ENCODE data around the gene VWA1.
"Not testable (repeated sequence)": the region's sequence is repeated elsewhere in the genome, so short reads cannot be mapped to it uniquely, and the experiment has no call there.

VWA1 gene

DNA sequence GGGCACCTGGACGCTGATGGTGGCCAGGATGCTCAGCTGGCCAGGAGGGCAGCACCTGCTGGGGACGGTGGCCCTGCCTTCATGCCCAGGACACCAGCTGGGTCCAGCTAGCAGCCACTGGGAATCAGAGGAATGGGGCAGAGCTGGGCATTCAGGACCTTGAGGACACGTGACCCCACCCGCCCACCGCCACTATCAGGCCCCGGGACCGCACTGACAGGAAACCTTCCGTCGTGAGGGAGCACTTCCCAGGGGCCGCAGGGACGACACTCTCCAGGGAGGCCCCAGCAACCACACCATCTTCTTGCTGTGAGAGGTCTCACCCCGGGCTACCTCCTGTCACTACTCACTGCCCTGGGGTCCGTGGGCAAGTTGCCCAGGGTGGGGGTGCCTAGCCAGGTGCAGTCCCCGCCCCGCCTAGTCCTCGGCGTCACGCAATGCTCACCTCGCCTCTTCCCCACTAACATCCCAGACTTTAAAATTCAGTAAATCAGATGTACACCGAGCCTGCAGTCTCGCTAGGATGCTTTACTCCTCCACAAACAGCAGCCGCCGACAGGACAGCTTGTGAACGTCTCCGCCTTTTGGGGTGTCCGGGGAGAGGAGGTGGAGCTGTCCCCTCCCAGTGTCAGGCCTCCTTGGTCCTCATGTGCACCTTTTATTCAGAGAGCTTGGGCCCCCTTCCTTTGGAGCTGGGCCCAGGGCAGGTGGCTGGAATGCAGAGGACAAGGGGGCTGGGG, 4.9 kb downstream of the VWA1 start:
- DNase-seq (ENCODE audit: low spot score) = no peak
- TF ChIP-seq, protein P1, sequence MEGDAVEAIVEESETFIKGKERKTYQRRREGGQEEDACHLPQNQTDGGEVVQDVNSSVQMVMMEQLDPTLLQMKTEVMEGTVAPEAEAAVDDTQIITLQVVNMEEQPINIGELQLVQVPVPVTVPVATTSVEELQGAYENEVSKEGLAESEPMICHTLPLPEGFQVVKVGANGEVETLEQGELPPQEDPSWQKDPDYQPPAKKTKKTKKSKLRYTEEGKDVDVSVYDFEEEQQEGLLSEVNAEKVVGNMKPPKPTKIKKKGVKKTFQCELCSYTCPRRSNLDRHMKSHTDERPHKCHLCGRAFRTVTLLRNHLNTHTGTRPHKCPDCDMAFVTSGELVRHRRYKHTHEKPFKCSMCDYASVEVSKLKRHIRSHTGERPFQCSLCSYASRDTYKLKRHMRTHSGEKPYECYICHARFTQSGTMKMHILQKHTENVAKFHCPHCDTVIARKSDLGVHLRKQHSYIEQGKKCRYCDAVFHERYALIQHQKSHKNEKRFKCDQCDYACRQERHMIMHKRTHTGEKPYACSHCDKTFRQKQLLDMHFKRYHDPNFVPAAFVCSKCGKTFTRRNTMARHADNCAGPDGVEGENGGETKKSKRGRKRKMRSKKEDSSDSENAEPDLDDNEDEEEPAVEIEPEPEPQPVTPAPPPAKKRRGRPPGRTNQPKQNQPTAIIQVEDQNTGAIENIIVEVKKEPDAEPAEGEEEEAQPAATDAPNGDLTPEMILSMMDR (IDR thresholded peaks at IDR 0.05) = no peak
- H3K4me3 ChIP-seq = no peak overlapping the region
- no peak overlapping the region for H3K27ac ChIP-seq

DNA sequence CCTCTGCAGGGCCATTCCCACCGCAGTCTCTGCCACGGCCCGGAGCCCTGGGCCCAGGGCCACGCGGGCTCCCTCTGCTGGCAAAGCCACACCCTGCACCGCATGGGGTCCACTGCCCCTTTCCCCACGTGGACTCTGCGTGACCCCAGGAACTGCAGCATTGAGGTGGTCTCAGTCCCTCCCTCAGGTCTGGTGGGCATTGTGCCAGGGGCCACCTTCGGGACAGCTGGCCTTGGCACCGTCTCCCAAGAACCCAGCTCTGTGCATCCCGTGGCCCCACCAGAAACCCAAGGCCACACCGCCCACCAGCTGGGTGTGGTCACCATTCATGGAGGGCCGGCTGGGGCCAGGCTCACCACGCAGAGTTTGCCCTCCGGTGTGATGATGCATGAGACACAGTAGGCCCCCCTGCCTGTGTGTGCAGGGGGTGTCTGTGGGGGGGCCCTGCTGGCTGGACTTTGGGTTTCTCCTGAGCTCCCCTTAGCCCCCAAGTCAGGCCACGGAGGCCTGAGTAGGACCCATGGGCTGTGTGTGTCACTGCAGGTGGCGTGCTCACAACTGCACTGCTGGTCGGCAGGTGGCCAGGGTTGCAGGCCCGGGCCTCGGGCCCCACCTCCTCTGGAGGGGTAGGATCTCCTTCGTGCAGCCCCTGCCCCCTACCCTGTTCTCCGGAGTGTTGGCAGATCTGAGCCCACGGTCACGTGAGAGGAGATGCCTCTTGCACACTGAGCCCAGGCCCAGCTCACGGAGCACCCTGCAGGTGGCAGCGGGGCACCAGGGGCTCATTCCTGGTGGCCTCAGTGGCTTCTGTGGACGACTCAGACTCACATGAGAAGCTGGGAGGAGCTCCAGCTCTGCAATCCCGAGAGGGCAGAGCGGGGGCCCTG, 5.8 kb downstream of the VWA1 start:
- H3K27ac ChIP-seq = no peak overlapping the region
- H3K4me3 ChIP-seq = no peak overlapping the region
- TF ChIP-seq, protein P1 (IDR thresholded peaks at IDR 0.05) = peak; percentile 81
- no peak for DNase-seq (ENCODE audit: low spot score)

DNA sequence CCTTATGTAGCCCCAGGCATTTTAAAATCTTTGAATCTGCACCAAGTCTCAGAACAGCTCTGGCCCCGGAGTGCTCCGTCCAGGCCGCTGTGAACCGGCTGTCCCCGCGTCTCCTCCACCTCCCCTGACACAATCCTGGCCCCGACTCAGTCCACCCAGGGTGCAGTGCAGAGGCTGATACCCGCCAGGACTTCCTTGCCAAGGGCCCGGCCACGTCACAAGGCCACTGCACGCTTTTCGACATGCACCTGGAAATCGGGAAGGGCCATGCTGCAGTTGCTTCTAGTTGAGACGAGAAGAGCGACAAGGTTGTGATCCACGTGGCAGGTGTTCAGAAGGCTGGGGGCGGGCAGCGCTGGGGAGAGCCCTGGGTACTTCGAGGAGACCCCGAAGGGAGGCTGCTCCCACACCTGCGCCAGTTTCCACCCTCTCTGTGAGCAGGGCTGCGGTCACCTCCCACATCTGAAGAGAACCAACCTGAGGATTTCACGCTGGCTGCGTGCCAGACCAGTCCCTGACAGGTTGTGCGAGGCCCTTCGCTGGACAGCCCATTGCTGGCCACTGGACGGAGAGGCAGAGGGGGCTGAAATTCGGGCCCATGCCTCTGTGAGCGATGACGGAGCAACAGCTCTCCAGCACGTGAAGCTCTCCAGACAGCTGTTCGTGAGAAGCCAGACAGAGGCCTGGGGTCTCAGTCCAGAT, 6.7 kb downstream of the VWA1 start:
- Histone ChIP-seq H3K4me3 (no peak overlapping the region), H3K27ac (no peak overlapping the region)
- TF ChIP-seq, protein P1 (IDR thresholded peaks at IDR 0.05) = no peak
- no peak for DNase-seq (ENCODE audit: low spot score)

DNA sequence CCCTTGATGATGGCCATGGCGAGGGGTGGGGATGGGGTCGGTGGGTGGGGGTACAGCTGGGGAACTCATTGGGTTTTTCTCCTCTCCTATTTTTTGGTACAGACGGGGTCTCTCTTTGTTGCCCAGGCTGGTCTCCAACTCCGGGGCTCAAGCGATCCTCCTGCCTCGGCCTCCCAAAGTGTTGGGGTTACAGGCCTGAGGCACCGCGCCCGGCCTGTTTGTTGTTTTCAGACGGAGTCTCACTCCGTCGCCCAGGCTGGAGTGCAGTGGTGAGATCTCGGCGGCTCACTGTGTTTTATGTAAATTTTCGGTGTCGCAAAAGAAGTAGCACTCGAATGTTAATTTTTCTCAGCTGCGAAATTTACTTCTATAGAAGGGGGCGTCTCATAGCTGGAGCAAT, 11.1 kb downstream of the VWA1 start:
- not testable (repeated sequence) for DNase-seq (ENCODE audit: low spot score); H3K4me3 ChIP-seq; H3K27ac ChIP-seq

DNA sequence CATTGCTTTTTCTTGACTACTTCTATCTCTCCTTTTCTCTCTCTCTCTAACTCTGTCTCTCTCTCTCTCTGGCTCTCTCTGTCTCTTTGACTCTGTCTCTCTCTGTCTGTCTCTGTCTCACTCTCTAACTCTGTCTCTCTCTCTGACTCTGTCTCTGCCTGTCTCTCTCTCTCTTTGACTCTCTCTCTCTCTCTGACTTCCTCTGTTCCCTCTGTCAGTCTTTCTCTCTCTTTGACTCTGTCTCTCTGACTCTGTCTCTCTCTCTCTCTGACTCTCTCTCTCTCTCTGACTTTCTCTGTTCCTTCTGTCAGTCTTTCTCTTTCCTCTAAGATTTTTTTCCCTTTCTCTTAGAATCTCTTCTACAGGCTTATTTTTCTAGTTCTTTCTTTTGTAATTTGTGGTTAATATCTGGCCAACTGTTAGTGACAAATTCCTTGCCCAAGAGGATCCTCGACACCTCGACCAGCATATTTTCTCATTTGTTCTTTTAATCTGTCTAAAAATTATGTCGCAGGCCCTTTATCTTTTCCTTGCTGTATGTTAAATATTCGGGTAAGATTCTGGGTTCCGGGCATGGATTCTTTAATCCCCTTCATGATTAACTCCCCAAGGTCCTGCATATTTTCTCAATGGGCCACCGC, 13.7 kb downstream of the VWA1 start, which contains the start of gene ATAD3C:
Gene ATAD3C, plus strand, starts transcription at position 591 of the 641 bp plus-strand sequence. CDS start 995 bp downstream, outside the sequence.
- Histone ChIP-seq H3K27ac (no peak within 1 kb of the TSS), H3K4me3 (no peak within 1 kb of the TSS)
- no peak for DNase-seq (ENCODE audit: low spot score)
- TF ChIP-seq, protein P1 (IDR thresholded peaks at IDR 0.05) = no peak

DNA sequence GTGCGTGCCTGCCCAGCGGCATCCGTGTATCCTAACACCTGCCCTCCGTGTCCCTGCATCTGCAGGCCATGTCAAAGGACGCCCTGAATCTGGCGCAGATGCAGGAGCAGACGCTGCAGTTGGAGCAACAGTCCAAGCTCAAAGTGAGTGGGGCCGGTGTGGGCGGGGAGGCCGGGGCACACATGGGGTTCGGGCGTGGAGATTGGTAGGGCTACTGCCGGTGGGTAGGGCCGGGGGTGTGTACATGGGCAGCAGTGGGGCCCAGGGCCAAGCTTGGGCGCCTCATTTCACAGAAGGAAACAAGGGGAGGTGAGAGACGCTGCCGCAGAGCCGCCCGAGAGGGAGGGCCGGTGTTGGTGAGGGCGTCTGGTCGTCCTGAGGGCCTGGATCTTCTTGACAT, 15.1 kb downstream of the VWA1 start:
- not testable (repeated sequence) for H3K4me3 ChIP-seq; DNase-seq (ENCODE audit: low spot score); H3K27ac ChIP-seq

DNA sequence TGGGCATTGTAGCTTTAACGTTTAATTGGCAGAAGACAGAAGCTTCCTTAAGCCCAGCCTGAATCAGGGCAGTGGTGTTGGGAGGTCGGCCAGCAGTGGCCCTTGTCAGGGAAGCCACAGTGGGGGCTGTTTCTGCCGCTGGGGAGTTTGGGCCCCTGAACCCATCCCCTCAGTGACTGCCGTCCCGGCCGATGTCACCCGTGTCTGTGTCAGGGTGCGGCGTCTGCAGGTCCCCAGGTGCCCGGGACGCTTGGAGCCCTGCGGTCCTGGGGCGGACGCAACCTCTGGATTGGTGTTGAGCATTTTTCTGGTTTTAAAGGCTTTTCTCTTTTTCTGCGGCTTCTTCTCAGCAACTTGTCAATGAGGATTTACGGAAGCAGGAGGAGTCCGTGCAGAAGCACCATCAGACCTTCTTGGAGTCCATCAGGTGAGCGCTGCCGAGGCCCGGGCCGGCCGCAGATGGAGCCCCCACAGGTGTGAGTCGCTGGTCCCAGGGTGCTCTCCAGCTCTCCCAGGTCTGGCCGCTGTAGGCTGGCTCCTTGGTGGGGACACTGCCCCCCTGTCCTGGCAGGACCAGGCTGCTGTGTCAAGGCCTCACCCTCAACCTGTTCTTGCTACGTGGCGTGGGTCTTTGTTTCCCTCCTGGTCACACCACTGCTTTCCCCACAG, 16.3 kb downstream of the VWA1 start:
- DNase-seq (ENCODE audit: low spot score) = no peak
- no peak overlapping the region for H3K4me3 ChIP-seq
- TF ChIP-seq, protein P1 (IDR thresholded peaks at IDR 0.05) = no peak
- no peak overlapping the region for H3K27ac ChIP-seq

DNA sequence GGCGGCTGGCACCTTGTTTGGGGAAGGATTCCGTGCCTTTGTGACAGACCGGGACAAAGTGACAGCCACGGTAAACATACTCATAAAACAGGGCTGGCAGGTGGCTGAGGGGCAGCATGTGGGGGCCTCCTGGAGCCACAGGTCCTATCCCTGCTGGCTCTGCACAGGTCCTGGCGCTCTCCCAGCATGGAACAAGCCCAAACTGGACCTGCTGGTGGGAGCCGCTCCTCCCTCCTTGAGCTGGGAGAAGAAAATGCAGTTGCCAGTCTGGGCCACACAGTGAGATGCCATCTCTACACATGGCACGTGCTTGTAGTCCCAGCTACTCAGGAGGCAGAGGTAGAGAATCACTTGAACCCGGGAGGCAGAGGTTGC, 16.9 kb downstream of the VWA1 start:
- H3K4me3 ChIP-seq; DNase-seq (ENCODE audit: low spot score); H3K27ac ChIP-seq: not testable (repeated sequence)

All from coronary artery (tissue), 2 donors.